LNCAP (cell line): ENCODE measurements around the gene PCDHB14.

ENCODE experiments used
- TF ChIP-seq, protein P1 (sequence below): fragments of 450-650 bp; IDR thresholded peaks from 2 replicates; pipeline ENCODE4 v1.5.1; 2017; ENCODE audit warnings: mild to moderate bottlenecking

Gene PCDHB14

DNA sequence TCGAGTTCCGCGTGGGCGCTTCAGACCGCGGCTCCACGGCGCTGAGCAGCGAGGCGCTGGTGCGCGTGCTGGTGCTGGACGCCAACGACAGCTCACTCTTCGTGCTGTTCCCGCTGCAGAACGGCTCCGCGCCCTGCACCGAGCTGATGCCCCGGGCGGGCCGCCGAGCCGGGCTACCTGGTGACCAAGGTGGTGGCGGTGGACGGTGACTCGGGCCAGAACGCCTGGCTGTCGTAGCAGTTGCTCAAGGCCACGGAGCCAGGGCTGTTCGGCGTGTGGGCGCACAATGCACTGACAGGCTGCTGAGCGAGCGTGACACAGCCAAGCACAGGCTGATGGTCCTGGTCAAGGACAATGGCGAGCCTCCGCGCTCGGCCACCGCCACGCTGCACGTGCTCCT, 18.4 kb downstream of the PCDHB14 start:
- TF ChIP-seq, protein P1, sequence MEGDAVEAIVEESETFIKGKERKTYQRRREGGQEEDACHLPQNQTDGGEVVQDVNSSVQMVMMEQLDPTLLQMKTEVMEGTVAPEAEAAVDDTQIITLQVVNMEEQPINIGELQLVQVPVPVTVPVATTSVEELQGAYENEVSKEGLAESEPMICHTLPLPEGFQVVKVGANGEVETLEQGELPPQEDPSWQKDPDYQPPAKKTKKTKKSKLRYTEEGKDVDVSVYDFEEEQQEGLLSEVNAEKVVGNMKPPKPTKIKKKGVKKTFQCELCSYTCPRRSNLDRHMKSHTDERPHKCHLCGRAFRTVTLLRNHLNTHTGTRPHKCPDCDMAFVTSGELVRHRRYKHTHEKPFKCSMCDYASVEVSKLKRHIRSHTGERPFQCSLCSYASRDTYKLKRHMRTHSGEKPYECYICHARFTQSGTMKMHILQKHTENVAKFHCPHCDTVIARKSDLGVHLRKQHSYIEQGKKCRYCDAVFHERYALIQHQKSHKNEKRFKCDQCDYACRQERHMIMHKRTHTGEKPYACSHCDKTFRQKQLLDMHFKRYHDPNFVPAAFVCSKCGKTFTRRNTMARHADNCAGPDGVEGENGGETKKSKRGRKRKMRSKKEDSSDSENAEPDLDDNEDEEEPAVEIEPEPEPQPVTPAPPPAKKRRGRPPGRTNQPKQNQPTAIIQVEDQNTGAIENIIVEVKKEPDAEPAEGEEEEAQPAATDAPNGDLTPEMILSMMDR, result no peak

DNA sequence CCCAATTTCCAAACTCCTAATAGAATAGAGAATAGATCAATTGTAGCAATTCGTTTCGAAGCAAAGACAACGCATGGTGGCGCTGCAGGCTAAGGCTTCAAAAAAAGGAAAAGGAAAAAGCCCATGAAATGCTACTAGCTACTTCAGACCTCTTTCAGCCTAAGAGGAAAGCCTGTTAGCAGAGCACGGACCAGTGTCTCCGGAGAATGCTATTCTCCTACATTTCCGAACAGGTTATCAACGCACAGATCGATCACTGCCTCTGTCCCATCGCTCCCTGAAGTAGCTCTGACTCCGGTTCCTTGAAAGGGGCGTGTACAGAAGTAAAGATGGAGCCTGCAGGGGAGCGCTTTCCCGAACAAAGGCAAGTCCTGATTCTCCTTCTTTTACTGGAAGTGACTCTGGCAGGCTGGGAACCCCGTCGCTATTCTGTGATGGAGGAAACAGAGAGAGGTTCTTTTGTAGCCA, 22.1 kb downstream of the PCDHB14 start, which contains the start of gene PCDHB15:
Gene PCDHB15 (plus strand): TSS at position 146 of the 468 bp plus-strand sequence. CDS start 184 bp downstream, at position 330.
- TF ChIP-seq, protein P1, result peak; percentile 58

DNA sequence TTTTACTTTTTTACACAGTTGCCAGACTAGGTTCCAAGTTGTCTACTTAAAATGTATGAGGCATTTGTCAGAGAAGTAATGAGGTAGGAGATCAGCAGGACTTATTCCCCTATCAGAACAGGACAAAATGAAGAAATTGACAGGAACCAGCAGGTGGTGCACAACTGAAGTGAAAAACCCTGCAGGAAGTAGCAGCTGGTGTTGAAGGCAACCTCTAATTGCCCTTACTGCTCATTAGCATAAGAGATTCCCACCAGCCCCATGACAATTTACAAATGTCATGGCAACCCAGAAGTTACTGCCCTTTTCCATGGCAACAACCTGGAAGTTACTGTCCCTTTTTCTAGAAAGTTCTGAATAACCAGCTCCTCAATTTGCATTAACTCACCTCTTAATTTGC, 27.4 kb downstream of the PCDHB14 start:
- TF ChIP-seq, protein P1, result no peak

DNA sequence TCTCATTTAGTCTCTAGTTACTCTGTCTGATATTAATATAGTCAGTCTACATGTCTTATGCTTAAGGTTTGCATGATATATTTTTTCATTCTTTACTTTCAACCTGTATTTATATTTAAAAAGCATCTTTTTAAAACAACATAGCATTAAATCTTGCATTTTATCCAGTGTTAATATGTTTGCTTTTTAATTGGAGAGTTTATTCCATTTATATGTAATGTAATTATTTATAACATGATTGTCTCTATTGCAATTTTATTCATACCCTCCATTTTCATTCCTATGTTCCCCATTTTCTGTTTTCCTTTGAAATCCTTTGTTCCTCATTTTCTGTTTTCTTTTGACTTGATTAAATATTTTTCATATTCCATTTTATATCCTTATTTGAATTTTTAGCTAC, 35.3 kb downstream of the PCDHB14 start:
- TF ChIP-seq, protein P1, result no peak

DNA sequence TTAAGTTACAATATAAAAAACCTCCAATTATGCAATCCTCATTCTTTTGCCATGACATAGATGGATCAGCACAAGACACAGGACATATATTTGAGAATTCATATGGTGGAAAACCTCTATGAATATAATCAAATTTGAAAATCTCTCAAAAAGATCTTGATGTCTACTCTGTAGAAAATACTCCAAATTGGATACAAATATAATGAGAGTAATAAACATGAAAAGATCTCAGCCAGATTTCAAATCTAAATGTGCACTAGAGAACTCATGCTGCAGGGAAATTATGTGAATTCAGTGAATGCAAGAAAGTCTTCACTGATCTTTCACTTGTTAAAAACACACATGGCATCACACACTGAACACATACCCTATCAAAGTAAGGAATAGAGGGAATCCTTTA, 35.8 kb downstream of the PCDHB14 start:
- TF ChIP-seq, protein P1, result no peak

DNA sequence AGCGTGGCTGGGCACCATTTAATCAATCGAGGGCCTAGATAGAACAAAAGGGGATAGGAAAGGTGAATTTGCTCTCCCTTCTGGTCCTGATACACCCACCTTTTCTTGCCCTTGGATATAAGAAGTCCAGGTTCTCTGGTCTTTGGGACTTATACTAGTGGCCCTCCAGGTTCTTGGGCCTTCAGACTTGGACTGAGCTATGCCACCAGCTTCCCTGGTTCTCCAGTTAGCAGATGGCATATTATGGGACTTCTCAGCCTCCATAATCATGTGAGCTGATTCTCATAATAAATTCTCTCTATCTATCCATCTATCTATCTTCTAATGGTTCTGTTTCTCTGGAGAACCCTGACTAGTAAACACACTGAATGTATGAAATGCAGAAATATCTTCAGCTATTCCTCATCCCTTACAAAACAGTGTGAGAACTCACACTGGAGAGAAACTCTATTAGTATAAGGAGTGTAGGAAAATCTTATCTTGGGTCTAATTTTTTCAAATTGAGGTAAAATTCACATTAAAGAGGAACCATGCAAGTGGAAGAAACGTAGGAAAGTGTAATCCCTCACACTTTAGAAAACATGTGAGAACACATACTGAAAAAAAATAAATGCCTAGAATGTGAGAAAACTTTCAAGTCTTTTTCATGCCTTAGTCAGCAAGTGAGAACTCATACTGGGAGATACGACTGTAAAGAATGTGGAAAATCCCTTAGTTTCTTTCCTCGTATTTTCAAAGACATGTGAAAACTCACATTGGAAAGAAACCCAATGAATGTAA, 37.5 kb downstream of the PCDHB14 start:
- TF ChIP-seq, protein P1, result no peak

DNA sequence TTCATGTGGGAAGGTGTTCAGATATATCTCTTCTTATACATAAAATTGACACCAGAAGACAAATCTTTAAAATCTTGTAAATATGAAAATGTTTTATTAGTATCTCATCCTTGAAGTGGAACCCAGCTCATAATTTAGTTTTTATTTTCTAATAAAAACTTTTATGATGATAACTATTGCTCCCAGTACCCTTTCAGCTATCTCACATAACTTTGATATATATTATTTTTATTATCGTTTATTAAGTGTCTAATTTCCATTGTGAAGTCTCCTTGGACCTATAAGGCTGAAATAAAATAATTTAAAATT, 38.0 kb downstream of the PCDHB14 start:
- TF ChIP-seq, protein P1, result no peak
